Chondrocyte (in vitro differentiated cells): ENCODE results near the gene TAS2R16. TPM values are rescaled to one million over a fixed set of nuclear protein-coding genes. Genes with fewer than 3 reads are reported as not detected.

ENCODE experiments used
- DNase-seq: peaks from one replicate; pipeline ENCODE4 v3.0.0; 2021; ENCODE audit warnings: mixed read lengths, low spot score
- H3K27ac Mint-ChIP-seq: one replicate; pipeline ENCODE4 v1.8.0; 2021; ENCODE audit warnings: mild to moderate bottlenecking, moderate library complexity, mixed read lengths; ENCODE audit not compliant: unreplicated experiment
- H3K27me3 Mint-ChIP-seq: 2 replicates; pipeline ENCODE4 v1.8.0; 2021; ENCODE audit warnings: low read depth, mixed read lengths
- H3K36me3 Mint-ChIP-seq: 2 replicates; pipeline ENCODE4 v1.8.0; 2021; ENCODE audit warnings: low read depth, mixed read lengths
- H3K4me1 Mint-ChIP-seq: 2 replicates; pipeline ENCODE4 v1.8.0; 2021; ENCODE audit warnings: low read depth, mild to moderate bottlenecking, mixed read lengths
- H3K4me3 Mint-ChIP-seq: one replicate; pipeline ENCODE4 v1.8.0; 2021; ENCODE audit warnings: mild to moderate bottlenecking, moderate library complexity, mixed read lengths; ENCODE audit not compliant: unreplicated experiment
- H3K9me3 Mint-ChIP-seq: 2 replicates; pipeline ENCODE4 v1.8.0; 2021; ENCODE audit warnings: low read depth, mixed read lengths
- CTCF ChIP-seq: fragments of 200-600 bp; sonication (generic); IDR thresholded peaks from 2 replicates; pipeline ENCODE4 v1.5.0; 2021; ENCODE audit warnings: antibody characterized with exemption, mild to moderate bottlenecking, moderate library complexity
- total RNA-seq: library from RNA; stranded (reverse); gene quantifications from 3 replicates; pipeline ENCODE4 v1.2.1, GENCODE V29; 2021

TAS2R16 gene
- total RNA-seq, 1 donor from 2014 or later, result not detected

- Mint-ChIP-seq H3K4me1 (no peaks in the 10 kb centered on the region), H3K36me3 (no peaks in the 10 kb centered on the region), H3K27ac (no peak overlapping the region), H3K4me3 (no peak overlapping the region), H3K9me3 (peaks cover 18% of the 10 kb centered on the region), H3K27me3 (peaks cover 3% of the 10 kb centered on the region)
- no peak for TF ChIP-seq CTCF
- no peak for DNase-seq
These were observed 27.1 kb upstream of the TAS2R16 start for GRCh38 chr7:123022576-123022975.

- peaks cover 3% of the 10 kb centered on the region for H3K9me3 Mint-ChIP-seq
- no peak for DNase-seq
- no peaks in the 10 kb centered on the region for H3K36me3 Mint-ChIP-seq
- no peaks in the 10 kb centered on the region for H3K4me1 Mint-ChIP-seq
- H3K27me3 Mint-ChIP-seq, result no peaks in the 10 kb centered on the region
- no peak overlapping the region for H3K27ac Mint-ChIP-seq
- no peak overlapping the region for H3K4me3 Mint-ChIP-seq
- no peak for TF ChIP-seq CTCF
These were observed 16.9 kb upstream of the TAS2R16 start for GRCh38 chr7:123012435-123012834.

- no peaks in the 10 kb centered on the region for H3K4me1 Mint-ChIP-seq
- H3K27me3 Mint-ChIP-seq, result no peaks in the 10 kb centered on the region
- no peak for TF ChIP-seq CTCF
- peaks cover 3% of the 10 kb centered on the region for H3K9me3 Mint-ChIP-seq
- no peak overlapping the region for H3K27ac Mint-ChIP-seq
- no peak overlapping the region for H3K4me3 Mint-ChIP-seq
- no peaks in the 10 kb centered on the region for H3K36me3 Mint-ChIP-seq
- no peak for DNase-seq
These were observed 16.4 kb upstream of the TAS2R16 start for GRCh38 chr7:123011766-123012369.

- Mint-ChIP-seq H3K36me3 (no peaks in the 10 kb centered on the region), H3K27me3 (peaks cover 2% of the 10 kb centered on the region), H3K4me3 (no peak overlapping the region), H3K27ac (no peak overlapping the region), H3K9me3 (no peaks in the 10 kb centered on the region), H3K4me1 (no peaks in the 10 kb centered on the region)
- no peak for DNase-seq
- TF ChIP-seq CTCF, result no peak
These were observed 9.4 kb upstream of the TAS2R16 start for GRCh38 chr7:123004931-123005330.

- TF ChIP-seq CTCF, result no peak
- Mint-ChIP-seq H3K9me3 (no peaks in the 10 kb centered on the region), H3K4me3 (no peak overlapping the region), H3K27me3 (peaks cover 2% of the 10 kb centered on the region), H3K4me1 (no peaks in the 10 kb centered on the region), H3K36me3 (no peaks in the 10 kb centered on the region), H3K27ac (no peak overlapping the region)
- no peak for DNase-seq
These were observed 8.1 kb upstream of the TAS2R16 start for GRCh38 chr7:123003539-123004126.
